Heart right ventricle (tissue), 16 donors: Measurements from ENCODE around the gene SLC25A21. TPM values are rescaled to one million over a fixed set of nuclear protein-coding genes. Genes with fewer than 3 reads are reported as not detected.

Source experiments
- ATAC-seq, 8 donors: fragments of 200-7000 bp; cut with Tn5 transposase; one replicate each; pipeline ENCODE4 v1.9.1; 2020; ENCODE audit warnings: mild to moderate bottlenecking in 8 of 8, moderate library complexity in 8 of 8, moderate number of reproducible peaks in 1 of 8
- DNase-seq, 2 donors: peaks; one replicate each; pipeline ENCODE4 v3.0.0-alpha.2; 2020
- H3K27ac ChIP-seq, 10 donors: fragments of 200-600 bp; sonication (generic) in 2 of 10; one replicate each; pipeline versions ENCODE4 v1.5.0 to v1.8.0; 2020 to 2022; ENCODE audit warnings: mild to moderate bottlenecking in 3 of 10
- H3K27me3 ChIP-seq, 7 donors: fragments of 200-600 bp; one replicate each; pipeline ENCODE4 v1.8.0; 2021 to 2022; ENCODE audit warnings: mild to moderate bottlenecking in 2 of 7
- H3K36me3 ChIP-seq, 9 donors: fragments of 200-600 bp; sonication (generic) in 1 of 9; one replicate each; pipeline versions ENCODE4 v1.5.0 to v1.8.0; 2020 to 2022; ENCODE audit warnings: mild to moderate bottlenecking in 2 of 9
- H3K4me1 ChIP-seq, 9 donors: fragments of 200-600 bp; sonication (generic) in 1 of 9; one replicate each; pipeline versions ENCODE4 v1.5.0 to v1.8.0; 2020 to 2022; ENCODE audit warnings: mild to moderate bottlenecking in 4 of 9
- H3K4me3 ChIP-seq, 10 donors: fragments of 200-600 bp; sonication (generic) in 2 of 10; one replicate each; pipeline versions ENCODE4 v1.5.0 to v1.8.0; 2020 to 2022; ENCODE audit warnings: mild to moderate bottlenecking in 7 of 10, moderate library complexity in 2 of 10
- H3K9me3 ChIP-seq, 11 donors: fragments of 200-600 bp in 10 of 11; sonication (generic) in 2 of 11; one replicate each; pipeline versions ENCODE4 v1.5.0 to v1.8.0; 2013 to 2022; ENCODE audit warnings: mild to moderate bottlenecking in 2 of 11, control low read depth in 1 of 11, moderate library complexity in 1 of 11
- WGBS, 2 donors: extraction: QIAGEN DNeasy Blood & Tissue Kit; methylation state at CpG; one replicate each; pipeline ENCODE4 v1.1.7; 2013; ENCODE audit warnings: inconsistent platforms in 1 of 2; 5-methylcytosine and 5-hydroxymethylcytosine counted together
- intact Hi-C, 10 donors: fragments of 100-400 bp; cut with DNase I; formaldehyde crosslinking; loops; one replicate each; pipeline versions ENCODE4 v1.11.1 to v1.14.2; 2022
- polyA plus RNA-seq, 2 donors: library from polyadenylated mRNA; stranded (reverse); fragments of 200-250 nt; gene quantifications; one replicate each; pipeline ENCODE4 v1.2.3, GENCODE V29; 2013
- total RNA-seq, 10 donors: library from RNA; stranded (reverse); fragmentation: NEBNext Ultra II Directional in 3 of 10; extraction: Animal tissue kit (Norgen Biotek cat#: 25700) in 3 of 10; gene quantifications; one replicate each; pipeline versions ENCODE4 v1.2.1 to v1.2.4, GENCODE V29; 2021 to 2023
- TF ChIP-seq, protein P1 (sequence below), 9 donors: fragments of 200-600 bp; sonication (generic) in 2 of 9; IDR thresholded peaks; one replicate each; pipeline versions ENCODE4 v1.5.0 to v1.8.0; 2021 to 2022; ENCODE audit warnings: antibody characterized with exemption in 9 of 9, mild to moderate bottlenecking in 5 of 9, moderate library complexity in 1 of 9
- donor health status: Arrhythmogenic right ventricular cardiomyopathy.
- donor health status: ischemic (EF 13 %, LVEDD 7.1; RV severe dilation, severe dysfunction).
- donor health status: healthy with polysubstance abuse.
- donor health status: DM: no; HTN: yes; CAD: no.
- donor health status: DM: no; HTN: no; CAD: no.
- donor health status: ischemic (EF 25% LVEDD 6.9; RV normal size, moderate dysfunction).
- donor health status: ischemic (EF 25% LVEDD 5.7; RV mildly dilated, moderate dysfunction).
- donor health status: healthy.
- donor health status: DM: yes; HTN: yes; CAD: no.
- donor health status: Ischemic cardiomyopathy.
- donor health status: ischemic (EF 35%, LVEDD 5.7; RV mildly dilated, moderate dysfunction).
- donor health status: nonischemic (EF 11% LVEDD 7.7; RV severe dilation, severe dysfunction).
- donor health status: DM: yes; HTN: yes; CAD: no.
- donor health status: PGD.
- donor health status: ischemic (EF 29% LVEDD 5.4; RV normal size, mild dysfunction).
- donor health status: nonischemic (EF 23%, LVEDD 6.1; RV moderate dilation, normal function).

SLC25A21 gene
- total and polyA plus RNA-seq, 12 donors, result 0.08 to 1.3 (median 0.34) TPM

DNA sequence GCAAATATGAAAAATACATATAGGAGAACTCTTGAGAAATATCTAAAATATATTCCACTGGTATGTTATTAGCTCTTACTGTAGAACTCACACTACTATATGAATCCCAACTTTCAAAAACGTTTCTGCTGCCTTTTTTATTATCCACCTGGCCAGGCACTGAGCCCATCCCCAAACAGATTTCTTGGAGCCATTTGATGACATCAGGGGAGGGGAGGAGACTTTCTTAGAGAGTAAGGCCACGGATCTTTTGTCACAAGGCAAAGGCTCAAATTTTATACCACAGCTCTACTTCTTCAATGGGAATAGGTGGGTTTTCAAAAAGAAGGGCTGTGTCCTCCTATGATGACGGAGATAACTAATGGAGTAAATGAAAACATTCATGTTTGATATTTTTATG lies 83.0 kb downstream of the SLC25A21 start:
- WGBS, 2 donors, result 63 to 78% methylated on average over 3 of the region's 3 CpGs

GRCh38 chr14:37088356-37089215 lies 83.8 kb downstream of the SLC25A21 start:
- TF ChIP-seq, protein P1, sequence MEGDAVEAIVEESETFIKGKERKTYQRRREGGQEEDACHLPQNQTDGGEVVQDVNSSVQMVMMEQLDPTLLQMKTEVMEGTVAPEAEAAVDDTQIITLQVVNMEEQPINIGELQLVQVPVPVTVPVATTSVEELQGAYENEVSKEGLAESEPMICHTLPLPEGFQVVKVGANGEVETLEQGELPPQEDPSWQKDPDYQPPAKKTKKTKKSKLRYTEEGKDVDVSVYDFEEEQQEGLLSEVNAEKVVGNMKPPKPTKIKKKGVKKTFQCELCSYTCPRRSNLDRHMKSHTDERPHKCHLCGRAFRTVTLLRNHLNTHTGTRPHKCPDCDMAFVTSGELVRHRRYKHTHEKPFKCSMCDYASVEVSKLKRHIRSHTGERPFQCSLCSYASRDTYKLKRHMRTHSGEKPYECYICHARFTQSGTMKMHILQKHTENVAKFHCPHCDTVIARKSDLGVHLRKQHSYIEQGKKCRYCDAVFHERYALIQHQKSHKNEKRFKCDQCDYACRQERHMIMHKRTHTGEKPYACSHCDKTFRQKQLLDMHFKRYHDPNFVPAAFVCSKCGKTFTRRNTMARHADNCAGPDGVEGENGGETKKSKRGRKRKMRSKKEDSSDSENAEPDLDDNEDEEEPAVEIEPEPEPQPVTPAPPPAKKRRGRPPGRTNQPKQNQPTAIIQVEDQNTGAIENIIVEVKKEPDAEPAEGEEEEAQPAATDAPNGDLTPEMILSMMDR (IDR thresholded peaks at IDR 0.05), result no peak
- Histone ChIP-seq H3K4me3 (no peak overlapping the region), H3K9me3 (no peaks in the 10 kb centered on the region), H3K4me1 (no peaks in the 10 kb centered on the region), H3K36me3 (no peaks in the 10 kb centered on the region), H3K27ac (no peak overlapping the region), H3K27me3 (no peaks in the 10 kb centered on the region)
- 78 to 84% methylated on average over 9 of the region's 9 CpGs for WGBS, 2 donors
- intact Hi-C loops, result no loop called here
- ATAC-seq, result no peak
- DNase-seq, result no peak

More for the DNA sequence above, 83.0 kb downstream of the SLC25A21 start:
- H3K4me1 ChIP-seq, result no peaks in the 10 kb centered on the region
- TF ChIP-seq, protein P1 (IDR thresholded peaks at IDR 0.05), result no peak
- no peak overlapping the region for H3K27ac ChIP-seq
- no peak overlapping the region for H3K4me3 ChIP-seq
- no peaks in the 10 kb centered on the region for H3K36me3 ChIP-seq
- no peak for DNase-seq
- no peaks in the 10 kb centered on the region for H3K9me3 ChIP-seq
- no peaks in the 10 kb centered on the region for H3K27me3 ChIP-seq
- intact Hi-C loops, result no loop called here
- ATAC-seq, result no peak

DNA sequence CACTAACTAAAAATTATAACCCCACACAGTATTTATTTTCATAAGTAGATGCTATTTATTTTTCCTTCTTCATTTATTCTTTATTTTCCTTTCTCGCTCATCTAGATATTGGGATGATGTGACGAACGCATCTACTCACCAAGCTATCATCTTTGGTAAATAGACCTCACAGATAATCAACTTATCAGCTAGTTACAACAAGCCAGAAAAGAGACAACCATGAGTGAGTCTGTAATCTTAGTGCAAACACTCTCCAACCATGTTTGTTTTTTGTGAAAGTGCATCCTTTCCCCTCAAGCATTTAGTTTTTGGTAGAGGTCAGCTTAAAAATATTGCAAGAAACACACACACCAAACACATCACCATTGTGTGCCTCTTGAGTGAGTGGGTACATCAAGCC lies 84.9 kb downstream of the SLC25A21 start:
- DNase-seq (no peak), ATAC-seq (no peak)
- no peak overlapping the region for H3K4me3 ChIP-seq
- H3K27ac ChIP-seq, result no peak overlapping the region
- 89 to 92% methylated on average over 3 of the region's 3 CpGs for WGBS, 2 donors
- H3K27me3 ChIP-seq, result no peaks in the 10 kb centered on the region
- TF ChIP-seq, protein P1 (IDR thresholded peaks at IDR 0.05), result no peak
- no peaks in the 10 kb centered on the region for H3K36me3 ChIP-seq
- intact Hi-C loops, result no loop called here
- H3K9me3 ChIP-seq, result no peaks in the 10 kb centered on the region
- H3K4me1 ChIP-seq, result no peaks in the 10 kb centered on the region

DNA sequence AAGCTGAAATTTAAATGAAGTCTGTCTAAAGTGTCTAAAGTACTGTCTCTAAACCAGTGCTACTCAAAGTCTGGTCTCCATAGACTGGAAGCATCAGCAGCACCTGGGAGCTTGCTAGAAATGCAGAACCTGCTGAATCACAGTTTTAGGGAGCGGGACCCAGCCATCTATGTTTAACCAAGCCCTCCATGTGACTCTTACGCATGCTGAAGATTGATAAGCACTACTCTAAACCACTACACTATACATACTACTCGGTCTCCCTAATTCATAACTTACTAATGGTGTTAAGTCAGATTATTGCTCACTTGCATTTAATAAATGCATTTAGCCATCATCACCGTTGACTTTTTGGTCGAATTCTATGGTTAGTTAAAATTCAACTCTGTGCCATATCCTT lies 88.8 kb downstream of the SLC25A21 start:
- Histone ChIP-seq H3K36me3 (no peaks in the 10 kb centered on the region), H3K9me3 (peaks cover 0 to 4% (median 0%) of the 10 kb centered on the region in 11 donors), H3K27ac (no peak overlapping the region), H3K4me3 (no peak overlapping the region), H3K4me1 (no peaks in the 10 kb centered on the region), H3K27me3 (no peaks in the 10 kb centered on the region)
- TF ChIP-seq, protein P1 (IDR thresholded peaks at IDR 0.05), result no peak
- no peak for ATAC-seq
- DNase-seq, result no peak
- WGBS, 2 donors, result 71 to 74% methylated on average over 5 of the region's 5 CpGs
- intact Hi-C loops, result no loop called here
